K562 (cell line): ENCODE data around the gene HIP1R. TPM values are rescaled to one million over a fixed set of nuclear protein-coding genes. Genes with fewer than 3 reads are reported as not detected.

Experiments used
- CBFA2T3 ChIP-seq: fragments of 450-650 bp; IDR thresholded peaks from 2 replicates; pipeline ENCODE4 v1.6.1; 2017
- CBX5 ChIP-seq: IDR thresholded peaks from 2 replicates; pipeline ENCODE4 v1.6.1; 2014; ENCODE audit warnings: low read depth, borderline replicate concordance
- CXXC5 ChIP-seq: fragments of 250-450 bp; sonication (Bioruptor Pico); IDR thresholded peaks from 2 replicates; pipeline ENCODE4 v1.8.0; 2022; ENCODE audit warnings: inconsistent platforms, mild to moderate bottlenecking, moderate library complexity
- DDX20 ChIP-seq: fragments of 450-650 bp; IDR thresholded peaks from 2 replicates; pipeline ENCODE4 v1.6.1; 2016; ENCODE audit warnings: missing genetic modification characterization, low read depth, mild to moderate bottlenecking, missing compliant biosample characterization, moderate library complexity
- FOS ChIP-seq: IDR thresholded peaks from 3 replicates; pipeline ENCODE4 v1.6.1; 2011; ENCODE audit not compliant: insufficient read length; ENCODE audit errors: extremely low read depth
- GATAD2A ChIP-seq: fragments of 450-650 bp; IDR thresholded peaks from 2 replicates; pipeline ENCODE4 v1.6.1; 2017
- HDAC1 ChIP-seq, 2 experiments: fragments of 450-650 bp; IDR thresholded peaks; 2 replicates each; pipeline ENCODE4 v1.6.1; 2016 to 2017; ENCODE audit warnings: inconsistent platforms in 1 of 2, mild to moderate bottlenecking in 1 of 2, moderate library complexity in 1 of 2
- HDGF ChIP-seq: fragments of 450-650 bp; IDR thresholded peaks from 2 replicates; pipeline ENCODE4 v1.6.1; 2016
- LCOR ChIP-seq: sonication (generic); formaldehyde crosslinking; IDR thresholded peaks from 2 replicates; pipeline ENCODE4 v1.8.0; 2022; ENCODE audit warnings: mild to moderate bottlenecking, missing genetic modification reagents
- NFYB ChIP-seq: IDR thresholded peaks from 2 replicates; pipeline ENCODE4 v1.6.1; 2011; ENCODE audit warnings: mild to moderate bottlenecking, moderate library complexity; ENCODE audit not compliant: insufficient read length; ENCODE audit errors: extremely low read depth
- PML ChIP-seq: IDR thresholded peaks from 2 replicates; pipeline ENCODE4 v1.6.1; 2012; ENCODE audit warnings: low read length, inconsistent platforms
- PYGO2 ChIP-seq: fragments of 450-650 bp; IDR thresholded peaks from 2 replicates; pipeline ENCODE4 v1.6.1; 2016; ENCODE audit warnings: mild to moderate bottlenecking, missing genetic modification characterization, moderate library complexity, missing compliant biosample characterization
- RAD51 ChIP-seq: fragments of 450-650 bp; IDR thresholded peaks from 2 replicates; pipeline ENCODE4 v1.7.1; 2016; ENCODE audit warnings: low read depth, mild to moderate bottlenecking, borderline replicate concordance
- USF2 ChIP-seq: sonication (generic); formaldehyde crosslinking; IDR thresholded peaks from 2 replicates; pipeline ENCODE4 v1.5.0; 2020; ENCODE audit warnings: missing genetic modification reagents
- ZBTB17 ChIP-seq: fragments of 450-650 bp; formaldehyde crosslinking; IDR thresholded peaks from 2 replicates; pipeline ENCODE4 v1.4.0; 2020; ENCODE audit warnings: mild to moderate bottlenecking
- ZBTB2 ChIP-seq: fragments of 450-650 bp; IDR thresholded peaks from 2 replicates; pipeline ENCODE4 v1.6.1; 2016; ENCODE audit warnings: antibody characterized with exemption
- ZNF512 ChIP-seq: IDR thresholded peaks from 2 replicates; pipeline ENCODE4 v1.6.1; 2016; ENCODE audit warnings: missing genetic modification characterization, missing compliant biosample characterization
- ZNF592 ChIP-seq: fragments of 450-650 bp; IDR thresholded peaks from 2 replicates; pipeline ENCODE4 v1.6.1; 2017; ENCODE audit warnings: antibody characterized with exemption, mild to moderate bottlenecking
- polyA plus RNA-seq, 8 experiments: library from polyadenylated mRNA; depleted of rRNA in 4 of 8; stranded (reverse) in 5 of 8; unstranded in 3 of 8; fragments of >200 nt; fragmentation: Nextera tagmentation in 2 of 8; fragmentation: Illumina TruSeq in 1 of 8; extraction: Ambion mirVana in 2 of 8; extraction: Trizol in 1 of 8; gene quantifications; 2 replicates each; pipeline versions ENCODE4 v1.2.1 to v1.2.3, GENCODE V29; 2011 to 2014; ENCODE audit warnings: inconsistent platforms in 1 of 8, missing spikeins in 1 of 8
- total RNA-seq, 7 experiments: library from RNA; depleted of rRNA in 6 of 7; stranded (reverse); fragments of >200 nt in 6 of 7; fragmentation: Illumina TruSeq in 2 of 7; extraction: Trizol in 2 of 7; gene quantifications; 2 replicates each; pipeline versions ENCODE4 v1.2.1 to v1.2.3, GENCODE V29; 2011 to 2021; ENCODE audit warnings: low replicate concordance in 1 of 7

The HIP1R gene
- total and polyA plus RNA-seq, 9 of the 15 experiments (the other 6 are each of a cell fraction or from before 2014, with no cell fraction given): 0.15 to 31.0 (median 14.2) TPM

GRCh38 chr12:122886851-122887818, 51.9 kb downstream of the HIP1R start (continued):
- no peak for TF ChIP-seq ZNF512 (tag)
- no peak for TF ChIP-seq NFYB
- TF ChIP-seq FOS: peak; percentile 38
- TF ChIP-seq PML: peak; percentile 45; the same call in 1 of the 2 replicates
- peak in 1 of 2 experiments; percentile 89; a peak in 2 of 4 replicates for TF ChIP-seq HDAC1 (IDR thresholded peaks at IDR 0.05)
- peak; percentile 57; the same call in 1 of the 2 replicates for TF ChIP-seq RAD51
- peak; percentile 72; the same call in 1 of the 2 replicates for TF ChIP-seq ZBTB2
- peak; percentile 58; the same call in 1 of the 2 replicates for TF ChIP-seq ZNF592
- 0 out of 2 replicates have a peak, but pooled peaks have one; percentile 48 for TF ChIP-seq PYGO2
- peak; percentile 81 for TF ChIP-seq LCOR (CRISPR knock-in tag)
- TF ChIP-seq CXXC5 (CRISPR knock-in tag): peak; percentile 49; the same call in 1 of the 2 replicates
- no peak for TF ChIP-seq CBX5
- TF ChIP-seq USF2 (CRISPR knock-in tag): no peak
- 0 out of 2 replicates have a peak, but pooled peaks have one; percentile 42 for TF ChIP-seq ZBTB17 (CRISPR knock-in tag)
- TF ChIP-seq HDGF: 0 out of 2 replicates have a peak, but pooled peaks have one; percentile 64
- TF ChIP-seq GATAD2A: peak; percentile 77; the same call in 1 of the 2 replicates
- peak; percentile 97 for TF ChIP-seq CBFA2T3
- no peak for TF ChIP-seq DDX20 (tag)
